ENCODE data around the gene ALAS2.
A peak's percentile ranks its signal among the peaks of the same experiment; 100 is the strongest.
"Not testable (repeated sequence)": the region's sequence is repeated elsewhere in the genome, so short reads cannot be mapped to it uniquely, and the experiment has no call there.

ALAS2 gene

GRCh38 chrX:55030271-55031205, at the start of gene ALAS2:
Gene ALAS2 (minus strand): TSS chrX:55030977. CDS start chrX:55026000, 4,977 bp downstream.
- no peak for DNase-seq

- DNase-seq: no peak
Measured at GRCh38 chrX:55074851-55075467, 44.2 kb upstream of the ALAS2 start, which contains the start of gene PAGE2B. Gene PAGE2B (plus strand): TSS chrX:55075030. CDS start chrX:55076042, 1,012 bp downstream.

- no peak for DNase-seq
Measured at GRCh38 chrX:55072286-55072685, 41.5 kb upstream of the ALAS2 start.

- DNase-seq: not testable (repeated sequence)
Measured at GRCh38 chrX:55067180-55067579, 36.4 kb upstream of the ALAS2 start.

GRCh38 chrX:55057675-55058249, 27.0 kb upstream of the ALAS2 start:
- peak; percentile 24 for DNase-seq

- peak; percentile 16 for DNase-seq
Measured at GRCh38 chrX:55056820-55057674, 26.3 kb upstream of the ALAS2 start.

GRCh38 chrX:55050599-55050998, 19.8 kb upstream of the ALAS2 start:
- not testable (repeated sequence) for DNase-seq

- no peak for DNase-seq
Measured at GRCh38 chrX:55041514-55041913, 10.7 kb upstream of the ALAS2 start.

- no peak for DNase-seq
Measured at GRCh38 chrX:55039471-55039870, 8.7 kb upstream of the ALAS2 start.

- no peak for DNase-seq
Measured at GRCh38 chrX:55033429-55033828, 2.7 kb upstream of the ALAS2 start.

GRCh38 chrX:55029291-55029690, 1.5 kb downstream of the ALAS2 start:
- DNase-seq: no peak

- DNase-seq: no peak
Measured at GRCh38 chrX:55028611-55029010, 2.2 kb downstream of the ALAS2 start.

GRCh38 chrX:55028040-55028439, 2.7 kb downstream of the ALAS2 start:
- no peak for DNase-seq

GRCh38 chrX:55026840-55027239, 3.9 kb downstream of the ALAS2 start:
- DNase-seq: no peak

- DNase-seq: no peak
Measured at GRCh38 chrX:55026143-55026542, 4.6 kb downstream of the ALAS2 start.

- DNase-seq: no peak
Measured at GRCh38 chrX:55014897-55015299, 15.9 kb downstream of the ALAS2 start.

GRCh38 chrX:55011294-55011693, 19.5 kb downstream of the ALAS2 start:
- no peak for DNase-seq

- no peak for DNase-seq
Measured at GRCh38 chrX:55008571-55009358, 22.0 kb downstream of the ALAS2 start.

- no peak for DNase-seq
Measured at GRCh38 chrX:55007656-55008055, 23.1 kb downstream of the ALAS2 start.

GRCh38 chrX:55006827-55007621, 23.8 kb downstream of the ALAS2 start:
- no peak for DNase-seq

GRCh38 chrX:55005256-55005655, 25.5 kb downstream of the ALAS2 start:
- DNase-seq: no peak
